GM12878 (cell line): ENCODE data around the gene COL4A4. TPM values are rescaled to one million over a fixed set of nuclear protein-coding genes. Genes with fewer than 3 reads are reported as not detected.

Source experiments
- ATAC-seq: fragments of 200-7000 bp; cut with Tn5 transposase; 3 replicates; pipeline ENCODE4 v1.9.1; 2020; ENCODE audit warnings: mild to moderate bottlenecking, moderate library complexity
- BruUV-seq: library from RNA; stranded (reverse); fragments of 400-500 nt; replicated peaks from 2 replicates; lab custom pipeline; 2021; lab: Mats Ljungman, UMichigan
- CTCF ChIA-PET: fragments of 300-600 bp; sonication (Branson Sonifier 250); formaldehyde crosslinking; extraction: SDS; loops from one replicate; lab custom pipeline; 2021; ENCODE audit warnings: inconsistent platforms; lab: Yijun Ruan, JAX
- POLR2A ChIA-PET: fragments of 350-600 bp; formaldehyde crosslinking; extraction: SDS; loops from one replicate; lab custom pipeline; 2021; ENCODE audit warnings: inconsistent platforms; lab: Charles Lee
- RAD21 ChIA-PET: fragments of 300-600 bp; sonication (Branson Sonifier 250); formaldehyde crosslinking; loops from one replicate; lab custom pipeline; 2023; ENCODE audit warnings: antibody characterized with exemption; ENCODE audit not compliant: unreplicated experiment; lab: Charles Lee
- SMC1A ChIA-PET: fragments of 300-600 bp; sonication (Branson Sonifier 250); formaldehyde crosslinking; loops from one replicate; lab custom pipeline; 2023; ENCODE audit not compliant: unreplicated experiment, uncharacterized antibody; lab: Charles Lee
- DNase-seq: peaks from one replicate; pipeline ENCODE4 v3.0.0-alpha.2; 2011; ENCODE audit warnings: low read depth, low spot score
- FAIRE-seq: peaks from 3 replicates; lab custom pipeline; 2011; peaks lifted over from hg19 to GRCh38; lab: Jason Lieb, UNC
- H2AFZ ChIP-seq: 2 replicates; pipeline ENCODE4 v1.6.0; 2011; ENCODE audit warnings: low read depth, low read length, control low read depth; ENCODE audit not compliant: control insufficient read depth
- H3K27ac ChIP-seq: 2 replicates; pipeline ENCODE4 v1.5.1; 2011; ENCODE audit warnings: control low read depth; ENCODE audit not compliant: control insufficient read depth, insufficient read depth
- H3K27me3 ChIP-seq, 2 experiments: replicated peaks in 1 of 2; 2 replicates each; pipeline versions ENCODE4 v1.6.0 to v1.6.1; 2011; ENCODE audit warnings: low read length in 1 of 2; ENCODE audit not compliant: control insufficient read depth in 2 of 2, insufficient read depth in 2 of 2
- H3K36me3 ChIP-seq, 2 experiments: 2 replicates each; pipeline ENCODE4 v1.5.1; 2011; ENCODE audit warnings: low read length in 1 of 2; ENCODE audit not compliant: control insufficient read depth in 2 of 2, insufficient read depth in 2 of 2
- H3K4me1 ChIP-seq: 2 replicates; pipeline ENCODE4 v1.6.1; 2011; ENCODE audit warnings: mild to moderate bottlenecking, low read length, moderate library complexity, mixed read lengths; ENCODE audit not compliant: control insufficient read depth, insufficient read depth
- H3K4me2 ChIP-seq: 2 replicates; pipeline ENCODE4 v1.6.0; 2011; ENCODE audit warnings: control low read depth; ENCODE audit not compliant: control insufficient read depth, insufficient read depth
- H3K4me3 ChIP-seq: fragments of 200-600 bp; sonication (generic); 2 replicates; pipeline ENCODE4 v1.5.1; 2016
- H3K79me2 ChIP-seq: 2 replicates; pipeline ENCODE4 v1.6.0; 2011; ENCODE audit warnings: low read length; ENCODE audit not compliant: control insufficient read depth, insufficient read depth
- H3K9ac ChIP-seq: 2 replicates; pipeline ENCODE4 v1.8.0; 2011; ENCODE audit warnings: low read length, control low read depth, mixed read lengths; ENCODE audit not compliant: control insufficient read depth, insufficient read depth
- H3K9me3 ChIP-seq: replicated peaks from 3 replicates; pipeline ENCODE4 v1.5.1; 2011; ENCODE audit warnings: mild to moderate bottlenecking, low read length; ENCODE audit not compliant: control insufficient read depth, insufficient read depth
- H4K20me1 ChIP-seq: 2 replicates; pipeline ENCODE4 v1.6.0; 2011; ENCODE audit not compliant: control insufficient read depth, insufficient read depth
- BRCA1 ChIP-seq: IDR thresholded peaks from 2 replicates; pipeline ENCODE4 v1.6.1; 2011; ENCODE audit warnings: low read depth, low read length, improper control_type of control experiment
- CHD2 ChIP-seq: IDR thresholded peaks from 2 replicates; pipeline ENCODE4 v1.6.1; 2011; ENCODE audit warnings: low read depth, low read length, improper control_type of control experiment, borderline replicate concordance
- EZH2 ChIP-seq: IDR thresholded peaks from 2 replicates; pipeline ENCODE4 v1.6.1; 2012; ENCODE audit warnings: low read depth, mild to moderate bottlenecking, control low read depth, inconsistent platforms, low read length, borderline replicate concordance; ENCODE audit not compliant: control insufficient read depth
- IKZF1 ChIP-seq: fragments of 450-650 bp; conservative IDR thresholded peaks from 2 replicates; pipeline ENCODE4 v1.6.1; 2017; ENCODE audit warnings: antibody characterized with exemption, mild to moderate bottlenecking
- KDM1A ChIP-seq: fragments of 200-600 bp; sonication (generic); IDR thresholded peaks from 2 replicates; pipeline ENCODE4 v1.6.1; 2016; ENCODE audit warnings: borderline replicate concordance
- MTA2 ChIP-seq: fragments of 450-650 bp; IDR thresholded peaks from 2 replicates; pipeline ENCODE4 v1.6.1; 2016; ENCODE audit warnings: low read depth, mild to moderate bottlenecking, moderate library complexity
- NR2F1 ChIP-seq: fragments of 450-650 bp; conservative IDR thresholded peaks from 2 replicates; pipeline ENCODE4 v1.6.1; 2017; ENCODE audit warnings: mild to moderate bottlenecking
- PBX3 ChIP-seq: IDR thresholded peaks from 2 replicates; pipeline ENCODE4 v1.6.1; 2011; ENCODE audit warnings: mild to moderate bottlenecking, low read depth, low read length, moderate library complexity; ENCODE audit not compliant: insufficient replicate concordance
- POLR2A ChIP-seq: IDR thresholded peaks from 2 replicates; pipeline ENCODE4 v1.6.1; 2011; ENCODE audit warnings: low read depth, mild to moderate bottlenecking, low read length
- RAD21 ChIP-seq: IDR thresholded peaks from 2 replicates; pipeline ENCODE4 v1.6.1; 2011; ENCODE audit warnings: mild to moderate bottlenecking, low read depth, low read length, moderate library complexity; ENCODE audit not compliant: insufficient read depth
- RBBP5 ChIP-seq: fragments of 200-600 bp; sonication (generic); conservative IDR thresholded peaks from 2 replicates; pipeline ENCODE4 v1.6.1; 2016
- RELB ChIP-seq: fragments of 450-650 bp; IDR thresholded peaks from 2 replicates; pipeline ENCODE4 v1.6.1; 2017; ENCODE audit warnings: low read depth, mild to moderate bottlenecking, moderate library complexity
- TAF1 ChIP-seq: IDR thresholded peaks from 2 replicates; pipeline ENCODE4 v1.6.1; 2011; ENCODE audit warnings: mild to moderate bottlenecking, low read depth, low read length, borderline replicate concordance
- YY1 ChIP-seq: IDR thresholded peaks from 2 replicates; pipeline ENCODE4 v1.6.1; 2011; ENCODE audit warnings: low read depth, mild to moderate bottlenecking, low read length
- ZNF217 ChIP-seq: fragments of 450-650 bp; IDR thresholded peaks from 2 replicates; pipeline ENCODE4 v1.6.1; 2017; ENCODE audit warnings: antibody characterized with exemption, mild to moderate bottlenecking
- ZNF622 ChIP-seq: fragments of 450-650 bp; IDR thresholded peaks from 2 replicates; pipeline ENCODE4 v1.6.1; 2017; ENCODE audit warnings: mild to moderate bottlenecking, inconsistent platforms
- WGBS: methylation state at CpG from one replicate; pipeline ENCODE4 v1.1.6; 2016; ENCODE audit warnings: low lambda C conversion rate; ENCODE audit not compliant: insufficient replicate concordance, insufficient coverage; ENCODE audit errors: missing lambda C conversion rate; 5-methylcytosine and 5-hydroxymethylcytosine counted together
- in situ Hi-C: fragments of 300-500 bp; cut with MboI; formaldehyde crosslinking; loops from 9 replicates; pipeline ENCODE4 v1.14.3; 2018; ENCODE audit warnings: mixed read lengths
- intact Hi-C: fragments of 100-400 bp; cut with micrococcal nuclease; formaldehyde crosslinking; loops from one replicate; pipeline ENCODE4 v1.14.2; 2022; ENCODE audit not compliant: unreplicated experiment
- polyA plus RNA-seq, 11 experiments: library from polyadenylated mRNA; depleted of rRNA in 4 of 11; unstranded in 6 of 11; stranded (reverse) in 5 of 11; fragments of >200 nt; fragmentation: Nextera tagmentation in 4 of 11; fragmentation: Illumina TruSeq in 1 of 11; extraction: Ambion mirVana in 4 of 11; extraction: Trizol in 1 of 11; gene quantifications; 1 replicate in 1 of 11; 2 replicates in 10 of 11; pipeline versions ENCODE4 v1.2.1 to v1.2.3, GENCODE V29; 2011 to 2016; ENCODE audit warnings: inconsistent platforms in 2 of 11, missing spikeins in 2 of 11, low read depth in 1 of 11
- total RNA-seq, 4 experiments: library from RNA; depleted of rRNA in 3 of 4; stranded (reverse); fragments of >200 nt in 3 of 4; fragmentation: Illumina TruSeq in 1 of 4; extraction: Trizol in 1 of 4; gene quantifications; 2 replicates each; pipeline versions ENCODE4 v1.2.1 to v1.2.3, GENCODE V29; 2013 to 2021

Gene COL4A4
- total and polyA plus RNA-seq, 10 of the 15 experiments (the other 5 are each of a cell fraction or from before 2014, with no cell fraction given), result 0.19 to 4.0 (median 2.1) TPM

- Histone ChIP-seq H2AFZ (no peak overlapping the region), H3K9ac (no peak overlapping the region), H4K20me1 (no peaks in the 10 kb centered on the region), H3K36me3 (no peaks in the 10 kb centered on the region), H3K4me1 (no peaks in the 10 kb centered on the region), H3K9me3 (no peaks in the 10 kb centered on the region), H3K27me3 (no peaks in the 10 kb centered on the region), H3K4me2 (no peak overlapping the region), H3K4me3 (no peak overlapping the region), H3K79me2 (no peaks in the 10 kb centered on the region), H3K27ac (no peak overlapping the region)
- FAIRE-seq (no peak), DNase-seq (no peak), ATAC-seq (peak; percentile 27; the same call in 2 of the 3 replicates)
- BruUV-seq, result no TSS peak
- 81% methylated on average over 8 of the region's 8 CpGs for WGBS
- POLR2A ChIA-PET, result no interaction called here
- in situ Hi-C loops (loop anchor here (10.0 kb wide), 1 partner anchor 634 kb away; no protein-coding TSS in a partner anchor), intact Hi-C loops (loop anchor here (5.0 to 10.0 kb wide), 2 partner anchors 274 to 752 kb away; no protein-coding TSS in a partner anchor)
- CTCF ChIA-PET, result interaction anchor here (1.0 to 9.7 kb wide), 4 partner anchors 10 to 635 kb away, joined by 3 to 100 read pairs (median 6); no protein-coding TSS in a partner anchor
- RAD21 ChIA-PET, result interaction anchor here (0.7 to 1.6 kb wide), 5 partner anchors 102 to 635 kb away, joined by 3 to 10 read pairs (median 3); no protein-coding TSS in a partner anchor
- TF ChIP-seq RBBP5 (no peak), KDM1A (no peak), TAF1 (no peak), ZNF217 (no peak), RELB (no peak)
- SMC1A ChIA-PET, result interaction anchor here (0.9 to 3.7 kb wide), 4 partner anchors 107 to 636 kb away, joined by 3 to 35 read pairs (median 4); no protein-coding TSS in a partner anchor
Observed at GRCh38 chr2:227130636-227131035, 33.4 kb downstream of the COL4A4 start.

DNA sequence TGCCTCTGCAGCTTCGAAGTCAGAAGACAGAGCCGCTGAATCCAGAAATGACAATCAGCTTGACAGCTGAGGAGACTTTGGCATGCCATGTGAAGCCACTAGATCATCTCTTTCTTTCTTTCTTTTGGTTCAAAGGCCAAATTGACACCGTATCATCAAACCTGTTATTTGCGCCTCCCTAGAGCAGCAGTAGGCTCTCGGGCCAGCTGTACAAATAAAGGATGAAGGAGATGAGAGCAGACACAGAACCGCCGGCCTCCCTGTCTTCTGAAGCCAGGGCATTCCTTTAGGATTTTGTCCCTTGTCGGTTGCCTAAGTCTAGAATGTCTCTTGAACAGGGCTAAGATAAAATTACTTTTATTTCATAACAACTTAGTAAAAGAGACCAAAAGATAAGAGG is 36.8 kb downstream of the COL4A4 start:
- Histone ChIP-seq H3K36me3 (no peaks in the 10 kb centered on the region), H3K79me2 (no peaks in the 10 kb centered on the region), H3K27me3 (no peaks in the 10 kb centered on the region), H3K4me3 (no peak overlapping the region), H3K9ac (no peak overlapping the region), H4K20me1 (no peaks in the 10 kb centered on the region), H2AFZ (no peak overlapping the region), H3K4me1 (no peaks in the 10 kb centered on the region), H3K27ac (no peak overlapping the region), H3K4me2 (no peak overlapping the region), H3K9me3 (no peaks in the 10 kb centered on the region)
- DNase-seq (no peak), FAIRE-seq (no peak), ATAC-seq (no peak)
- no TSS peak for BruUV-seq
- WGBS, result 91% methylated on average over 8 of the region's 8 CpGs
- in situ Hi-C loops (no loop called here), intact Hi-C loops (loop anchor here (10.0 kb wide), 1 partner anchor 528 kb away; no protein-coding TSS in a partner anchor)
- RAD21 ChIA-PET, result interaction anchor here (0.9 kb wide), 1 partner anchor 111 kb away, joined by 4 read pairs; no protein-coding TSS in a partner anchor
- SMC1A ChIA-PET, result no interaction called here
- POLR2A ChIA-PET, result no interaction called here
- CTCF ChIA-PET, result interaction anchor here (9.7 kb wide), 1 partner anchor 112 kb away, joined by 100 read pairs; no protein-coding TSS in a partner anchor
- no peak for TF ChIP-seq NR2F1
- TF ChIP-seq EZH2, result no peak
- TF ChIP-seq YY1, result no peak
- no peak for TF ChIP-seq TAF1
- no peak for TF ChIP-seq RAD21
- TF ChIP-seq CHD2, result no peak
- no peak for TF ChIP-seq MTA2
- no peak for TF ChIP-seq ZNF622
- TF ChIP-seq POLR2A, result no peak
- TF ChIP-seq IKZF1, result no peak
- TF ChIP-seq PBX3, result no peak
- TF ChIP-seq BRCA1, result no peak
